Measurements from ENCODE around the gene TXNDC15. TPM values are rescaled to one million over a fixed set of nuclear protein-coding genes. Genes with fewer than 3 reads are reported as not detected.

The TXNDC15 gene
- total RNA-seq, 1 experiment from 2014 or later: 19.5 TPM

DNA sequence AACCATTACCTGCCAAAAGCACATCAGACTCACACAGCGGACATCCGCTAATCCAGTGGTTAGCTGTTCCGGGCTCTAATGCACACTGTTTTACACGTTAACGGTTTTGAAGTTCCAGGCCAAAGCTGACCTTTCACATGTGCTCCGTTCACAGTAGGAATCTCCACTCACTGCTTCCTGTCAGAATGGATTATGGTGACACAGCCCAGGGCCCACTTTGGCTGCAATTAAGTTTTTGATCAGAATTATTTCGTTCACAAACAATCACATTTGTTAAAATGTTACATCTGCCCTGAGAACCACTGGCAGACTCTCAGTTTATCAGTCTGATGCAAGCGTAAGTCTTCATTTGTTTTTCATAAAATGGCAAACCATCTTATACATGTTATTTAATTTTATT, 63.4 kb downstream of the TXNDC15 start:
- Histone ChIP-seq H2AFZ (no peak overlapping the region), H3F3A (ENCODE audit: insufficient read depth, low read depth) (no peaks in the 10 kb centered on the region), H3K4me3 (no peak overlapping the region), H3K36me3 (ENCODE audit: low read depth) (peaks cover 17% of the 10 kb centered on the region; the same call in 1 of the 2 replicates), H3K79me2 (ENCODE audit: low read depth) (no peaks in the 10 kb centered on the region), H3K9me2 (ENCODE audit: insufficient read depth) (no peaks in the 10 kb centered on the region), H3K9me3 (ENCODE audit: insufficient read depth, low read depth) (no peaks in the 10 kb centered on the region), H3K4me2 (no peak overlapping the region), H3K27ac (no peak overlapping the region), H3K27me3 (ENCODE audit: insufficient read depth, low read depth) (no peaks in the 10 kb centered on the region), H4K20me1 (ENCODE audit: insufficient read depth) (no peaks in the 10 kb centered on the region; the same call in 1 of the 2 replicates), H3K4me1 (replicated peaks; ENCODE audit: insufficient read depth) (no peaks in the 10 kb centered on the region)
- DNase-seq: no peak
- TF ChIP-seq EZH2 (IDR thresholded peaks at IDR 0.05; ENCODE audit: low read depth): no peak
- TF ChIP-seq, protein P1, sequence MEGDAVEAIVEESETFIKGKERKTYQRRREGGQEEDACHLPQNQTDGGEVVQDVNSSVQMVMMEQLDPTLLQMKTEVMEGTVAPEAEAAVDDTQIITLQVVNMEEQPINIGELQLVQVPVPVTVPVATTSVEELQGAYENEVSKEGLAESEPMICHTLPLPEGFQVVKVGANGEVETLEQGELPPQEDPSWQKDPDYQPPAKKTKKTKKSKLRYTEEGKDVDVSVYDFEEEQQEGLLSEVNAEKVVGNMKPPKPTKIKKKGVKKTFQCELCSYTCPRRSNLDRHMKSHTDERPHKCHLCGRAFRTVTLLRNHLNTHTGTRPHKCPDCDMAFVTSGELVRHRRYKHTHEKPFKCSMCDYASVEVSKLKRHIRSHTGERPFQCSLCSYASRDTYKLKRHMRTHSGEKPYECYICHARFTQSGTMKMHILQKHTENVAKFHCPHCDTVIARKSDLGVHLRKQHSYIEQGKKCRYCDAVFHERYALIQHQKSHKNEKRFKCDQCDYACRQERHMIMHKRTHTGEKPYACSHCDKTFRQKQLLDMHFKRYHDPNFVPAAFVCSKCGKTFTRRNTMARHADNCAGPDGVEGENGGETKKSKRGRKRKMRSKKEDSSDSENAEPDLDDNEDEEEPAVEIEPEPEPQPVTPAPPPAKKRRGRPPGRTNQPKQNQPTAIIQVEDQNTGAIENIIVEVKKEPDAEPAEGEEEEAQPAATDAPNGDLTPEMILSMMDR (conservative IDR thresholded peaks at IDR 0.05): no peak
- ChIA-PET CTCF (no interaction called here), POLR2A (ENCODE audit: unreplicated experiment) (no interaction called here)
- BruUV-seq (replicated peaks): no TSS peak
- intact Hi-C loops (cut with micrococcal nuclease; ENCODE audit: unreplicated experiment): no loop called here

DNA sequence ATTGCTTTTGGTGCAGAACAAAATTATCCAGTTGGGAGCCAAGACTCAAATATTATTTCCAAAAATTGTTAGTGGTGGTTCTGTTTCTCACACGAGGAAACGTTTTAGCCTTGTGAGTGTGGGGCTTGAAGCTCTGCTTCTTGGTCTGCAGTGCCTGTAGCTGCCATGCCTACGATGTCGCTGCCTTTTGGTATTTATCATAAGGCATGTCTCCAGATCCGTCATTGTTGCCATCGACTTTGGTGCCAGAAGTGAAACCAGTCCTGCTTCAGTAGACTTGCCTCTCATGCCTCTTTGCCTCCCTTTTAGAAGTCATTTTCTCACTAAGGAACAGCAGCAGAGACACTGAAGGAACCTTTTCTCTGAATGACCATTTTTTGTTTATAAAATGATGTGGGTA, 63.9 kb downstream of the TXNDC15 start:
- H3K4me2 ChIP-seq: no peak overlapping the region
- no peak for DNase-seq
- H3F3A ChIP-seq (ENCODE audit: insufficient read depth, low read depth): no peaks in the 10 kb centered on the region
- ChIA-PET POLR2A (ENCODE audit: unreplicated experiment) (interaction anchor here (0.7 kb wide), 1 partner anchor 364 kb away, joined by 7 read pairs; no protein-coding TSS in a partner anchor), CTCF (no interaction called here)
- no peak overlapping the region for H3K4me3 ChIP-seq
- H2AFZ ChIP-seq: no peak overlapping the region
- H3K27ac ChIP-seq: no peak overlapping the region
- no peaks in the 10 kb centered on the region for H3K9me3 ChIP-seq (ENCODE audit: insufficient read depth, low read depth)
- H3K36me3 ChIP-seq (ENCODE audit: low read depth): peaks cover 17% of the 10 kb centered on the region; the same call in 1 of the 2 replicates
- H3K27me3 ChIP-seq (ENCODE audit: insufficient read depth, low read depth): no peaks in the 10 kb centered on the region
- TF ChIP-seq, protein P1 (conservative IDR thresholded peaks at IDR 0.05): no peak
- TF ChIP-seq EZH2 (IDR thresholded peaks at IDR 0.05; ENCODE audit: low read depth): no peak
- H3K4me1 ChIP-seq (replicated peaks; ENCODE audit: insufficient read depth): no peaks in the 10 kb centered on the region
- no TSS peak for BruUV-seq (replicated peaks)
- no peaks in the 10 kb centered on the region for H3K79me2 ChIP-seq (ENCODE audit: low read depth)
- H3K9me2 ChIP-seq (ENCODE audit: insufficient read depth): no peaks in the 10 kb centered on the region
- intact Hi-C loops (cut with micrococcal nuclease; ENCODE audit: unreplicated experiment): no loop called here
- no peaks in the 10 kb centered on the region; the same call in 1 of the 2 replicates for H4K20me1 ChIP-seq (ENCODE audit: insufficient read depth)

DNA sequence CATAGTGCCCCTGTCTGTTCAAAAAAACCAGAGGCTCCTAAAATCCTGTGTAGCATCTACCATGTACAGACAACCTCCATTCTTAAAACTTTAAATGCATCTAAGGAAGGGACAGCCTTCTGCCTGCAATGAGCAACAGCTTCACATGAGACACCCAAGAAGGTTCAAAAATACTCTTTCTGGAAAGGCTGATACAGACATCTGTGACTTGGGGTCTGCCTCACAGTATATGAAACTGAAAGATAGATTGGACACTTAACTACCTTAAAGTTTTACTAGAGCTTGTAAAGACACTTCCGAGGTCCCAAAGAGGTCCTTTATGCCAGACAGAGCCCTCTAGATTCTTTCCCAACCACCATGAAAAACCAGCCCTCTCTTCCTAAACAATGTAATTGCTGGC, 65.3 kb downstream of the TXNDC15 start:
- H3K27ac ChIP-seq: no peak overlapping the region
- intact Hi-C loops (cut with micrococcal nuclease; ENCODE audit: unreplicated experiment): no loop called here
- no peaks in the 10 kb centered on the region for H4K20me1 ChIP-seq (ENCODE audit: insufficient read depth)
- no TSS peak for BruUV-seq (replicated peaks)
- ChIA-PET CTCF (no interaction called here), POLR2A (ENCODE audit: unreplicated experiment) (no interaction called here)
- H3K27me3 ChIP-seq (ENCODE audit: insufficient read depth, low read depth): no peaks in the 10 kb centered on the region
- peaks cover 11% of the 10 kb centered on the region; the same call in 1 of the 2 replicates for H3K36me3 ChIP-seq (ENCODE audit: low read depth)
- H3F3A ChIP-seq (ENCODE audit: insufficient read depth, low read depth): no peaks in the 10 kb centered on the region
- H3K9me2 ChIP-seq (ENCODE audit: insufficient read depth): no peaks in the 10 kb centered on the region; the same call in 1 of the 2 replicates
- no peaks in the 10 kb centered on the region for H3K9me3 ChIP-seq (ENCODE audit: insufficient read depth, low read depth)
- no peak for DNase-seq
- no peaks in the 10 kb centered on the region for H3K79me2 ChIP-seq (ENCODE audit: low read depth)
- no peak overlapping the region for H2AFZ ChIP-seq
- no peak overlapping the region for H3K4me2 ChIP-seq
- no peak overlapping the region for H3K4me3 ChIP-seq
- no peaks in the 10 kb centered on the region for H3K4me1 ChIP-seq (replicated peaks; ENCODE audit: insufficient read depth)
- TF ChIP-seq EZH2 (IDR thresholded peaks at IDR 0.05; ENCODE audit: low read depth): no peak
- TF ChIP-seq, protein P1 (conservative IDR thresholded peaks at IDR 0.05): no peak

All from PC-9 (cell line).